SU-DHL-6 (cell line): ENCODE measurements around the gene ZMYND8.

ENCODE experiments used
- H2AFZ ChIP-seq: fragments of 200-600 bp; sonication (generic); 2 replicates; pipeline ENCODE4 v1.6.1; 2014; ENCODE audit warnings: low read depth, mild to moderate bottlenecking, moderate library complexity, mixed read lengths, antibody characterized with exemption, low read length; ENCODE audit not compliant: severe bottlenecking
- H3F3A ChIP-seq: fragments of 200-600 bp; shearing (Covaris generic); 2 replicates; pipeline ENCODE4 v1.6.0; 2016; ENCODE audit warnings: antibody characterized with exemption, mild to moderate bottlenecking; ENCODE audit not compliant: insufficient read depth
- H3K27ac ChIP-seq: fragments of 200-600 bp; sonication (generic); 2 replicates; pipeline ENCODE4 v1.5.1; 2016; ENCODE audit warnings: low read depth, mild to moderate bottlenecking, low read length, moderate library complexity, mixed read lengths
- H3K27me3 ChIP-seq: fragments of 200-600 bp; sonication (generic), shearing (Covaris generic); 2 replicates; pipeline ENCODE4 v1.6.0; 2014; ENCODE audit warnings: mild to moderate bottlenecking, low read length
- H3K36me3 ChIP-seq: fragments of 200-600 bp; sonication (generic); 2 replicates; pipeline ENCODE4 v1.6.1; 2014; ENCODE audit warnings: mild to moderate bottlenecking, low read length, mixed read lengths
- H3K4me2 ChIP-seq: fragments of 300-600, 200-600 bp; shearing (Covaris generic), sonication (generic); 2 replicates; pipeline ENCODE4 v1.6.0; 2014; ENCODE audit warnings: low read length, low read depth, mild to moderate bottlenecking; ENCODE audit not compliant: poor library complexity, severe bottlenecking
- H3K4me3 ChIP-seq: fragments of 200-600 bp; sonication (generic); 2 replicates; pipeline ENCODE4 v1.5.1; 2014; ENCODE audit warnings: antibody characterized with exemption, low read length, mild to moderate bottlenecking, mixed read lengths; ENCODE audit not compliant: insufficient read depth, poor library complexity, severe bottlenecking
- H3K79me2 ChIP-seq: fragments of 200-600 bp; sonication (generic); 2 replicates; pipeline ENCODE4 v1.6.1; 2014; ENCODE audit warnings: mild to moderate bottlenecking, low read length, moderate library complexity; ENCODE audit not compliant: insufficient read depth
- H3K9ac ChIP-seq: fragments of 200-600 bp; sonication (generic); 2 replicates; pipeline ENCODE4 v1.7.0; 2014; ENCODE audit warnings: mild to moderate bottlenecking, low read length
- H3K9me2 ChIP-seq: fragments of 200-600 bp; sonication (generic); replicated peaks from 2 replicates; pipeline ENCODE4 v1.6.1; 2014; ENCODE audit warnings: low read length; ENCODE audit not compliant: insufficient read depth
- H3K9me3 ChIP-seq: fragments of 200-600 bp; sonication (generic); 2 replicates; pipeline ENCODE4 v1.6.1; 2014; ENCODE audit warnings: low read length, mixed read lengths; ENCODE audit not compliant: insufficient read depth
- H4K20me1 ChIP-seq: fragments of 200-600 bp; sonication (generic); 2 replicates; pipeline ENCODE4 v1.6.1; 2014; ENCODE audit warnings: low read depth, mild to moderate bottlenecking, antibody characterized with exemption, low read length, moderate library complexity, mixed read lengths
- CTCF ChIP-seq: fragments of 200-600 bp; sonication (generic); IDR thresholded peaks from one replicate; pipeline ENCODE4 v1.5.1; 2017; ENCODE audit warnings: antibody characterized with exemption, mild to moderate bottlenecking, low read length, moderate library complexity; ENCODE audit not compliant: insufficient read depth, poor library complexity, severe bottlenecking
- EZH2phosphoT487 ChIP-seq: fragments of 200-600 bp; sonication (generic), shearing (Covaris generic); conservative IDR thresholded peaks from 2 replicates; pipeline ENCODE4 v1.6.1; 2018; ENCODE audit warnings: mild to moderate bottlenecking, antibody characterized with exemption, low read length, moderate library complexity, mixed read lengths

Gene ZMYND8

GRCh38 chr20:47225458-47225857, 131.0 kb downstream of the ZMYND8 start:
- peaks cover 3% of the 10 kb centered on the region; the same call in 1 of the 2 replicates for H3F3A ChIP-seq
- no peak overlapping the region for H3K9ac ChIP-seq
- no peak overlapping the region for H3K27ac ChIP-seq
- no peaks in the 10 kb centered on the region for H3K79me2 ChIP-seq
- no peak overlapping the region for H3K4me2 ChIP-seq
- H3K27me3 ChIP-seq, result no peaks in the 10 kb centered on the region
- H2AFZ ChIP-seq, result no peak overlapping the region
- H3K4me3 ChIP-seq, result no peak overlapping the region
- no peaks in the 10 kb centered on the region for H3K9me2 ChIP-seq
- H3K9me3 ChIP-seq, result no peaks in the 10 kb centered on the region
- H4K20me1 ChIP-seq, result no peaks in the 10 kb centered on the region
- TF ChIP-seq CTCF, result no peak
- no peak for TF ChIP-seq EZH2phosphoT487
- H3K36me3 ChIP-seq, result peaks cover 27% of the 10 kb centered on the region; the same call in 1 of the 2 replicates

GRCh38 chr20:47224857-47225256, 131.6 kb downstream of the ZMYND8 start:
- H3K9me3 ChIP-seq, result no peaks in the 10 kb centered on the region
- H2AFZ ChIP-seq, result no peak overlapping the region
- no peak overlapping the region for H3K4me2 ChIP-seq
- TF ChIP-seq EZH2phosphoT487, result no peak
- TF ChIP-seq CTCF, result no peak
- H3K4me3 ChIP-seq, result no peak overlapping the region
- H4K20me1 ChIP-seq, result no peaks in the 10 kb centered on the region
- no peaks in the 10 kb centered on the region for H3K9me2 ChIP-seq
- H3K79me2 ChIP-seq, result no peaks in the 10 kb centered on the region
- H3K36me3 ChIP-seq, result peaks cover 28% of the 10 kb centered on the region
- H3K27me3 ChIP-seq, result no peaks in the 10 kb centered on the region
- no peak overlapping the region for H3K27ac ChIP-seq
- no peak overlapping the region for H3K9ac ChIP-seq
- H3F3A ChIP-seq, result peaks cover 4% of the 10 kb centered on the region; the same call in 1 of the 2 replicates

GRCh38 chr20:47224300-47224791, 132.2 kb downstream of the ZMYND8 start:
- H4K20me1 ChIP-seq, result no peaks in the 10 kb centered on the region
- no peak overlapping the region for H3K27ac ChIP-seq
- H3K27me3 ChIP-seq, result no peaks in the 10 kb centered on the region
- H3K9ac ChIP-seq, result no peak overlapping the region
- no peaks in the 10 kb centered on the region for H3K9me2 ChIP-seq
- no peak overlapping the region for H2AFZ ChIP-seq
- H3K4me2 ChIP-seq, result no peak overlapping the region
- H3K36me3 ChIP-seq, result peaks cover 28% of the 10 kb centered on the region
- H3F3A ChIP-seq, result peaks cover 4% of the 10 kb centered on the region; the same call in 1 of the 2 replicates
- H3K79me2 ChIP-seq, result no peaks in the 10 kb centered on the region
- H3K9me3 ChIP-seq, result no peaks in the 10 kb centered on the region
- no peak for TF ChIP-seq CTCF
- no peak for TF ChIP-seq EZH2phosphoT487
- no peak overlapping the region for H3K4me3 ChIP-seq
